ENCODE results near the gene GPR146.

GRCh38 chr7:1031716-1032455, 12.5 kb upstream of the GPR146 start:
- no peak for TF ChIP-seq EZH2 (IDR thresholded peaks at IDR 0.05; ENCODE audit: insufficient read depth, poor library complexity, severe bottlenecking)
- no peak for TF ChIP-seq EZH2phosphoT487 (IDR thresholded peaks at IDR 0.05; ENCODE audit: insufficient read depth, low read depth)

Measured in GM23248 (cell line).